ENCODE data around the gene C5orf52.
"Not testable (repeated sequence)": the region's sequence is repeated elsewhere in the genome, so short reads cannot be mapped to it uniquely, and the experiment has no call there.

The C5orf52 gene

DNA sequence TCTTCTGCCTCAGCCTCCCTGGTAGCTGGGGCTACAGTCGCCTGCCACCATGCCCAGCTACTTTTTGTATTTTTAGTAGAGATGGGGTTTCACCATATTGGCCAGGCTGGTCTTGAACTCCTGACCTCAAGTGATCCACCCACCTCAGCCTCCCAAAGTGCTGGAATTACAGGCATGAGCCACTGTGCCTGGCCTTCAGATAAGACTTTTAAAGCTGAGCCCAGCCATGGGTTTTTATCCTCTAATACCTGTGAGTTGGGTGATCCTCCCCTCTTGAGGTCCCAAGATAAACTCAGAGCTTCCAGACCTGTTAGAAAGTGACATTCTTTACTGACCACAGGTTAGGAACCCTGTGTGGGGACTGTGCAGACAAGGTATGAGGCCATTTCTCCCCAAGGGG lies 56.5 kb downstream of the C5orf52 start:
- not testable (repeated sequence) for DNase-seq

Measured in activated CD4-positive, alpha-beta T cell treated with anti-CD3 and anti-CD28 coated beads, Interleukin-10, Interleukin-2, amounts not matched to agents 100 ng/mL and 50 ng/mL, durations not matched to agents 16 hours and 8 hours (primary cell).